ENCODE measurements around the gene JPH4. TPM values are rescaled to one million over a fixed set of nuclear protein-coding genes. Genes with fewer than 3 reads are reported as not detected.

JPH4 gene
- total RNA-seq, 1 experiment from 2014 or later = not detected

GRCh38 chr14:23528555-23528954 is 50.0 kb downstream of the JPH4 start:
- CTCF ChIA-PET = interaction anchor here (0.6 to 5.5 kb wide), 10 partner anchors 9 to 1550 kb away, joined by 3 to 33 read pairs (median 3); no protein-coding TSS in a partner anchor
- no TSS peak for BruUV-seq (replicated peaks)
- peaks cover 14% of the 10 kb centered on the region for H3K36me3 Mint-ChIP-seq (ENCODE audit: insufficient read depth, unreplicated experiment)
- no peak overlapping the region for H3K27ac Mint-ChIP-seq (ENCODE audit: low read depth, unreplicated experiment)
- peak; percentile 7 for TF ChIP-seq CTCF (IDR thresholded peaks at IDR 0.05; ENCODE audit: unreplicated experiment)
- intact Hi-C loops (cut with micrococcal nuclease) = no loop called here
- H3K27me3 Mint-ChIP-seq (ENCODE audit: insufficient read depth, unreplicated experiment) = no peaks in the 10 kb centered on the region
- no peak overlapping the region for H3K4me3 Mint-ChIP-seq (ENCODE audit: unreplicated experiment)
- H3K4me1 Mint-ChIP-seq (ENCODE audit: insufficient read depth, unreplicated experiment) = no peaks in the 10 kb centered on the region
- no peaks in the 10 kb centered on the region for H3K9me3 Mint-ChIP-seq (ENCODE audit: unreplicated experiment)
- DNase-seq (ENCODE audit: unreplicated experiment) = no peak
- POLR2A ChIA-PET = interaction anchor here (0.6 kb wide), 1 partner anchor 8 kb away, joined by 3 read pairs; no protein-coding TSS in a partner anchor

DNA sequence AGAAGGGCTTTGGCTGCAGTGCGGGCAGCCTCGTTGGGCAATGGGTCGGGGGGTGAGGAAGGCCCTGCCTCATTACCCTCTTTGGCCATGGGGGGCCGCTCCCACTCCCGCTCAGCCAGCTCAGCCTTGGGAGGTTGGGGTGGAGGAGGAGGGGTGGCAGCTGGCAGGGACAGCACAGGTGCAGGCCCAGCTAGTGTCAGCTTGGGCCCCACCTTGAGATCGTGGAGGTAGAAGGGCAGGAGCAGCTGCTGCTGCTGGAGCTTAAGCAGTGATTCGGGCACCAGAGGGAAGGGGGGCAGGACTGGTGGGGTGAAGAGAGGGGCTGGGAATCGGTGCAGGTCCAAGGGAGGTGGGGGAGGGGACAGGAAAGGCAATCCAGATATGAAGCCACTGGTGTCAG is 53.0 kb downstream of the JPH4 start:
- CTCF ChIA-PET = interaction anchor here (0.7 to 0.9 kb wide), 2 partner anchors 35 to 457 kb away, joined by 4 to 6 read pairs; no protein-coding TSS in a partner anchor
- H3K27ac Mint-ChIP-seq (ENCODE audit: low read depth, unreplicated experiment) = no peak overlapping the region
- no TSS peak for BruUV-seq (replicated peaks)
- no peak for DNase-seq (ENCODE audit: unreplicated experiment)
- H3K27me3 Mint-ChIP-seq (ENCODE audit: insufficient read depth, unreplicated experiment) = no peaks in the 10 kb centered on the region
- no peak overlapping the region for H3K4me3 Mint-ChIP-seq (ENCODE audit: unreplicated experiment)
- no peaks in the 10 kb centered on the region for H3K4me1 Mint-ChIP-seq (ENCODE audit: insufficient read depth, unreplicated experiment)
- intact Hi-C loops (cut with micrococcal nuclease) = no loop called here
- H3K9me3 Mint-ChIP-seq (ENCODE audit: unreplicated experiment) = no peaks in the 10 kb centered on the region
- peaks cover 14% of the 10 kb centered on the region for H3K36me3 Mint-ChIP-seq (ENCODE audit: insufficient read depth, unreplicated experiment)
- no peak for TF ChIP-seq CTCF (IDR thresholded peaks at IDR 0.05; ENCODE audit: unreplicated experiment)
- POLR2A ChIA-PET = no interaction called here

DNA sequence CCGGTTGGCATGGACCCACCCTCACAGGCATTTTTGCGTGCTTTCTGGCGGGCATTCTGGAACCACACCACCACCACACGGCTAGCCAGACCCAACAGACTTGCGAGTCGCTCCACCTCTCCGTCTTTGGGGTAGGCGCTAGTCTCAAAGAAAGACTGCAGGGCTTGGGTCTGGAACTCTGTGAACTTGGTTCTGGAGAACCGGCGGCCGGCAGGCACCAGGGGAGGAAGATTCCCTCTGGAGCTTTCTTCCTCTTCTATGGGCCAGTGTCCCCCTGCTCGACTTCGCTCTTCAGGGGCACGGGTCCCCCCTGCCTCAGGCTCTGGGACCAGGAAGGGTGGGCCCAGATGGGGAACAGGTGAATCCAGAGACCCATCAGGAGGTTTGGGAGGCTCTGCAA is 53.6 kb downstream of the JPH4 start:
- CTCF ChIA-PET = interaction anchor here (0.6 to 1.2 kb wide), 2 partner anchors 15 to 1150 kb away, joined by 4 to 5 read pairs; no protein-coding TSS in a partner anchor
- intact Hi-C loops (cut with micrococcal nuclease) = no loop called here
- Mint-ChIP-seq H3K36me3 (ENCODE audit: insufficient read depth, unreplicated experiment) (peaks cover 14% of the 10 kb centered on the region), H3K27ac (ENCODE audit: low read depth, unreplicated experiment) (no peak overlapping the region), H3K9me3 (ENCODE audit: unreplicated experiment) (no peaks in the 10 kb centered on the region), H3K4me1 (ENCODE audit: insufficient read depth, unreplicated experiment) (no peaks in the 10 kb centered on the region), H3K4me3 (ENCODE audit: unreplicated experiment) (no peak overlapping the region), H3K27me3 (ENCODE audit: insufficient read depth, unreplicated experiment) (no peaks in the 10 kb centered on the region)
- POLR2A ChIA-PET = no interaction called here
- TF ChIP-seq CTCF (IDR thresholded peaks at IDR 0.05; ENCODE audit: unreplicated experiment) = no peak
- no TSS peak for BruUV-seq (replicated peaks)
- DNase-seq (ENCODE audit: unreplicated experiment) = no peak

DNA sequence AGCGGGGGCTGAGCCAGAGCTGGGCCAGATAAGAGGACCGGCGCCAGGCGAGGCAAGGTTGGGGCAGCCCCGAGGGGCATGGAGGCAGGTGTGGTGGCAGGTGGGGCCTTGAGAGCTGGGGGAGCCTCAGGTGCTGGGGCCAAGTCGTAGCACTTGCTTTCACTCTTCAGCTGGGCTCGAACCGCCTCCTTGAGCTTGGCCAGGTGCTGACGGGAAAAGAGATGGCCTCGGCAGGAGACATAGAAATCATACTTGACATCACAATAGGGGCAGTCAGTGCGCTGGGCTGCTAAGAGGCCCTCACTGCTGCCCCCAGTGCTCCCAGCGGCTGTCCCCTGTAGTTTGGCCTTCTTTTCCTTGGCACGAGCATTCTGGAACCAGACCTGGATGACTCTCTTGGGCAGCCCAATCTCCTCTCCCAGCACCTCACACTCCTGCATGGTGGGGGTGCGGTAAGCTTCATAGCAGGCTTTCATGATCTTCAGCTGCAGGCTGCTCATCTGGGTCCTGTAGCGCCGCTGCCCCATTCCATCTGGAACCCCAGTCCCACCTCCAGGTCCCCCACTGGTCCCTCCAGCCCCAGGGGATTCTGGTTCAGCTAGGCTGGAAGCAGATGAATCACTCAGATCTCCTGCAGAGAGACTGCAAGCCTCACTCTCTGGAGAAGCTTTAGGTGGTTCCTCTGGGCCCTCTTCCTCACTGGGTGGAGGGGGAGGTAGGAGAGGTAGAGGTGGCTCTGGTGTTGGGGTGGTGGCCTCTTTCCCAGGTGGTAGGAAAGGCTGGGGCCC is 55.2 kb downstream of the JPH4 start:
- intact Hi-C loops (cut with micrococcal nuclease) = no loop called here
- Mint-ChIP-seq H3K27ac (ENCODE audit: low read depth, unreplicated experiment) (no peak overlapping the region), H3K27me3 (ENCODE audit: insufficient read depth, unreplicated experiment) (no peaks in the 10 kb centered on the region), H3K36me3 (ENCODE audit: insufficient read depth, unreplicated experiment) (peaks cover 14% of the 10 kb centered on the region), H3K4me3 (ENCODE audit: unreplicated experiment) (no peak overlapping the region), H3K9me3 (ENCODE audit: unreplicated experiment) (no peaks in the 10 kb centered on the region), H3K4me1 (ENCODE audit: insufficient read depth, unreplicated experiment) (no peaks in the 10 kb centered on the region)
- BruUV-seq (replicated peaks) = no TSS peak
- no peak for TF ChIP-seq CTCF (IDR thresholded peaks at IDR 0.05; ENCODE audit: unreplicated experiment)
- ChIA-PET POLR2A (interaction anchor here (0.6 kb wide), 3 partner anchors 43 to 1306 kb away, joined by 3 read pairs; no protein-coding TSS in a partner anchor), CTCF (interaction anchor here (0.7 to 1.0 kb wide), 2 partner anchors 28 to 45 kb away, joined by 3 to 6 read pairs; no protein-coding TSS in a partner anchor)
- DNase-seq (ENCODE audit: unreplicated experiment) = no peak
